ENCODE data around the gene PRPH.
"Not testable (repeated sequence)": the region's sequence is repeated elsewhere in the genome, so short reads cannot be mapped to it uniquely, and the experiment has no call there.

The PRPH gene

DNA sequence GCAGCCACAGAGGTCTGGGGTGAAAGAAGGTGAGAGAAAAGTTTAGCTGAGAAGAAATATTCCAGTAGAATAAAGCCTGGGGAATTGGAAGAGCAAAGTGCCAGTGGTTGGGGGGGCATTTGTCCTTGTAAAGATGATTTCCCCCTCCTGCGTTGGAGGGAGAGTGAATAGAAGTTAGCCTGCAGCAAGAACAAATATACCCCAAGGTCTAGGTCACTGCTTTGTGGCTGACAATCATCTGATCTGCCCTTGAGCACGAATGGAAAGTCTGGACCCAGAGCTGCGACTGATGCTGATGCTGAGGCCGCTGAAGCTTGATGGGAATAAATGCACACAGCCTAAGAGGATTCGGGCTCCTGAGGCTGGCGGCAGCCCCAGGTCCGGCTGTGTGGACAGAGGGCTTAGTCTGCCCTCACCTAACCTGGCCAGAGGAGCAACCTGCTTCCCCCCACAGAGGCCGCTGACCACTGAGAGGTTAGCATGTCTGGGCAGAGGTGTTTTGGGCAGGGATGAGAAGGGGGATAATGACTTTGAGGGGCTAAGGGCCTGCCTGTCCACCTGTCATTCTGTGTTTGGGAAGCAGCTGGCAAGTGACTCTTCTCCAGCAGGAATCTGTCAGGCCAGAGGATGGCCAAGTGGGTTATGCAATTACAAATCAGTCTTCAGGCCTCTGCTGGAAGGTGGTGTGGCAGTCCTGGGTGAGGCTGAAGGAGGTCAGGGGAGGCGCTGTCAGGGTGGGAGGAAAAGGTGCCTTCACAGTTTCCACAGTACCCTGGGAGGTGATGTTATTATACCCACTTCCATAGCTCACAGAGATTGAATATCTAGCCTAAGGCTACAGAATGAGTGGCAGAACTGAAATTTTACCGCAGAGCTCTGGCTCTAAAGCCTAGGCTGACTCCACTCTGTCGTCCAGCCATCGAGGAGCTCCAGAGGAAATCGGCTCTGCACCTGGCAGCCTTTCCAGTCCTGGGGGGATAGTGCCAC is 18.4 kb upstream of the PRPH start:
- no peak for DNase-seq

DNA sequence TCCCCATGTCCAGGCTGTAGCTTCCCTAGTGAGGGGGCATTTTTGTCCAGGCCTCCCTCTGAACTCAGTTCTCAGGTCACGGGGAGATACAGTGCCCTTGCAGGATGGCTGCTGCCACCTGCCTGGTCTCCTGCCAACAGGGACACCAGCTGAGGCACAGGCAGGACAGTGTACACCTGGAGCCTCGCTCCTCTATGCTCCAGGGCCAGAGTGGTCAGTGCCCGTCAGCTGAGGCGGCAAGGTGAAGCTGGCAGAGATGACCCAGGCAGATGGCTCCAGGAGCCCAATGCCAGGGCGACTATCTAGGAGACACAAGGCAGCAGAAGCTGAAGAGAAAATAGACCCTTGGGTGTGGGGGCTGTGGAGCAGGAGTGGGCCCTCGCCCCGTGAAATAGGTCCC is 17.5 kb upstream of the PRPH start:
- no peak for DNase-seq

DNA sequence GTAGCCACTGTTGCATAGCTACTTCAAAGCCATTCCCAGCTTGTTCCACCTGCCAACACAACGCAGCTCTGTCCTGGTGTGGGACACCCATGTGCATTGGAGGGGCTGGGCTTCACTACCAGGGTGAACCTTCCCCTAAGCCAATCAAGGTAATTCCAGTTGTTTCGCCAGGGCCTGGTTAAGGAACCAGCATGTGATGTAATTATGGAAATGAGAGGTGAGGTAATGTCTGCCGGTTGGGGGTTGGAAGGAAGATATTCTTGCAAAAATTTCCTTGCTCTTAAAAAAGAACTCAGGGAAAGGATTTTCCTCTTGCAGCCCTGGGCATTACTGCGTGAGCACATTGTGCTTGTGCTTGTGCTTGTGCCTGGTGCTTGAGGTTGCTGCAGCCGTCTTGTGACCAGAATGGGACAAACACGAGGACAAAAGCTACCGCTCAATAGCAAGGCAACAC is 15.2 kb upstream of the PRPH start:
- DNase-seq = no peak

DNA sequence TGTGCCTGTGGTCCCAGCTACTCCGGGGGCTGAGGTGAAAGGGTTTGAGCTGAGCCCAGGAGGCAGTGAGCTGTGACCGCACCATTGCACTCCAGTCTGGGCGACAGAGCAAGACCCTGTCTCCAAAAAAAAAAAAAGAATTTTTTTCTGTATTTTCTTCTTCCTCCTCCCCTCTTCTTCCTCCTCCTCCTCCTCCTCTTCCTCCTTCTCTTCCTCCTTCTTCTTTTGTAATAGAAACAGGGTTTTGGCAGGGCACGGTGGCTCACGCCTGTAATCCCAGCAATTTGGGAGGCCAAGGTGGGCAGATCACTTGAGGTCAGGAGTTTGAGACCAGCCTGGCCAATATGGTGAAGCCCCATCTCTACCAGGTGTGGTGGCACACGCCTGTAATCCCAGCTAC is 14.4 kb upstream of the PRPH start:
- DNase-seq = not testable (repeated sequence)

DNA sequence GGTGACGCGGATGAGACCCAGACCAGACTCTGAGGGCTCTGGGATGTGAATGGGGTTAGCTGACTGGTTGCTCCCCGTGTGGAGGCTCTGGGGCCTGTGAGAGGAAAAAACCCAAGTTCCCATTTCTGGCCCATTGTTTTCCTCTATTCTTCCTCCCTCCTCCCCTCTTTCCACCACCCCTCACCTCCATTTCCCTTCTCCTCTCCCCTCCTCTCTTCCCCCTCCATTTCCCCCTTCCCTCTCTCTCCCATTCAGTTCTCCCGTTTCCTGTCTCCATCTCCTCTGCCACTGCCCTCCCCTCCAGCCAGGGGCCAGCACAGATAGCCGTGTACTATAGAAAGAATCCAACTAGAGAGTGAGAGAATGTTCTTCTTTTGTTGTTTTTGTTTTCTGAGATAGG is 12.6 kb upstream of the PRPH start:
- no peak for DNase-seq

DNA sequence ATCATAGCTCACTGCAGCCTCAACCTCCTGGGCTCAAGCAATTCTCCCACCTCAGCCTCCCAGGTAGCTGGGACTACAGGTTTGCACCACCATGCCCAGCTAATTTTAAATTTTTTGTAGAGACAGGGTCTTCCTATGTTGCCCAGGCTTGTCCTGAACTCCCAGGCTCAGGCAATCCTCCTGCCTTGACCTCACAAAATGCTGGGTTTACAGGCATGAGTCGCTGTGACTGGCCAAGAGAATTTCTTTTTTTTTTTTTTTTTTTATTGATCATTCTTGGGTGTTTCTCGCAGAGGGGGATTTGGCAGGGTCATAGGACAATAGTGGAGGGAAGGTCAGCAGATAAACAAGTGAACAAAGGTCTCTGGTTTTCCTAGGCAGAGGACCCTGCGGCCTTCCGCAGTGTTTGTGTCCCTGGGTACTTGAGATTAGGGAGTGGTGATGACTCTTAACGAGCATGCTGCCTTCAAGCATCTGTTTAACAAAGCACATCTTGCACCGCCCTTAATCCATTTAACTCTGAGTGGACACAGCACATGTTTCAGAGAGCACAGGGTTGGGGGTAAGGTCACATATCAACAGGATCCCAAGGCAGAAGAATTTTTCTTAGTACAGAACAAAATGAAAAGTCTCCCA is 12.1 kb upstream of the PRPH start:
- DNase-seq = not testable (repeated sequence)

DNA sequence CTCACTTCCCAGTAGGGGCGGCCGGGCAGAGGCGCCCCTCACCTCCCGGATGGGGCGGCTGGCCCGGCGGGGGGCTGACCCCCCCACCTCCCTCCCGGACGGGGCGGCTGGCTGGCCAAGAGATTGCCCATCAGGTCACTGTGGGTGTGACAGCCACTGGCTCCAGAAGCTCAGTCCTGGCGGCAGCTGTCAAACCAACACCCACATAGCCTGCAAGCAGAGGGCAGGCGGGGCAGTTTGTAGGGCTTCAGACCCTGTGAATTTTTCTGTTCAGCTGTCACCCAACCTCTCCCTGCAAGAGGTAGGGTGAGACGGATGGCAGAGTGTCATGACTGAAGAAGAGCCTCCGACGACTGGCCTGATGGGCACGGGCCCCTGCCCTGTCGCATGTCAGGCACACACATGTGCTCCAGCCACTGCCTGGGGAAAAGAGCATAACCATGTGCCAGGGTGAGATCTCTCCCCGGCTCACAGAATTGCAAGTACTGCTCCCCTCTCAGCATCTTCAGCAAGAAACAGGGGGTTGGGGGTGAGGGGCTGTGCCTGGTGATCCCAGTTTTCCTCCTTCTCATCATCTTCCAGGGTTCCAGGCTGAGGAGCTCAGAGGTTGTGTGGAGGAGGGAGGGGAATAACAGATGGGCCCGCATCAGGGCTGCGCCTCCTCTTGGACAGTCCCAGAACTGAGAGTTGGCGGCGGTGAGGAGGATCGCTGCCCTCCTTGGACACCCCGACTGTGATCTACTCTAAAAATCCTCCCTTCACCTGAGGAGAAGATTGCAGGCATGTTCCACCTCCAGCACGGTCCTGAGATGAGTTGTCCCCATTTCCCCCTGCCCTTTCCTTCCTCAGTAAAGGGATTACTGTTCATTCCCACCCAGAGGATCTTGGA is 11.2 kb upstream of the PRPH start:
- no peak for DNase-seq

GRCh38 chr12:49284672-49285071 is 10.3 kb upstream of the PRPH start:
- no peak for DNase-seq

DNA sequence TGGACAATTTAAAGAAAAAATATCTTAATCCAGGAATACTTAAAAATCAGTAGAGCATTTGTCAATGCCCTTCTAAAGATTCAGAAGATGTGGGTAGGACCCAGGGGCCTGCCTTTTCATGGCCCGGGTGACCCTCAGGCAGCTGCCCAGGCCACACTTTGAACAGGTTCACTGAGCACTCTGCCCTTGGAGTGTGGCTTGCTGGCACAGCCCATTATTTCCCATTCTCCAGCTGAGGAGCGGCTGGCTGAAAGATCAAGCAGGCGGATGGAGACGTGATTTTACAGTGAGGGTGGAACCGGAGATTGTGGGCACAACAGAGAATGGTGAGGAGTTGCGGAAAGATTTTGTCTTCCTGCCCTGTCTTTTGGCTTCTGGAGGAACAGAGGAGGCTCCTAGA is 7.1 kb upstream of the PRPH start:
- DNase-seq = no peak

DNA sequence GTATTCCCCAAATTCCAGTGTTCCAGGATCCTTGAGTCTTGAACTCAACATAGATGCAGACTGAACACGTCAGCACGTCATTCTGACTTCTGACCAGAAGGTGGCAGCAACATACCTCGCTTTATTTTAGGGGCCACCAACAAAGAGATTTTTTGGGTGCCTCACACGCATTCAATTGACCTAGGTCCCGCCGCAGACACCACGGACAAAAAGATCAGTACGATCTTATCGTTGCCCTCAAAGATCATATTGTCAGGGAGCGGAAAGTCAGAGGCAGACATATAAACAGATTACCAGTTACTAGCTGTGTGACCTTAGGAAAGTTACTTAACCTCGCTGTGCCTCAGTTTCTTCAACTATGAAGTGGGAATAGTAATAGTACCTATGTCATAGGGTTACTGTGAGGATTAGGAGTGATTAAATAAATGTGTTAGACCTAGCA is 6.5 kb upstream of the PRPH start:
- DNase-seq = peak; percentile 52

DNA sequence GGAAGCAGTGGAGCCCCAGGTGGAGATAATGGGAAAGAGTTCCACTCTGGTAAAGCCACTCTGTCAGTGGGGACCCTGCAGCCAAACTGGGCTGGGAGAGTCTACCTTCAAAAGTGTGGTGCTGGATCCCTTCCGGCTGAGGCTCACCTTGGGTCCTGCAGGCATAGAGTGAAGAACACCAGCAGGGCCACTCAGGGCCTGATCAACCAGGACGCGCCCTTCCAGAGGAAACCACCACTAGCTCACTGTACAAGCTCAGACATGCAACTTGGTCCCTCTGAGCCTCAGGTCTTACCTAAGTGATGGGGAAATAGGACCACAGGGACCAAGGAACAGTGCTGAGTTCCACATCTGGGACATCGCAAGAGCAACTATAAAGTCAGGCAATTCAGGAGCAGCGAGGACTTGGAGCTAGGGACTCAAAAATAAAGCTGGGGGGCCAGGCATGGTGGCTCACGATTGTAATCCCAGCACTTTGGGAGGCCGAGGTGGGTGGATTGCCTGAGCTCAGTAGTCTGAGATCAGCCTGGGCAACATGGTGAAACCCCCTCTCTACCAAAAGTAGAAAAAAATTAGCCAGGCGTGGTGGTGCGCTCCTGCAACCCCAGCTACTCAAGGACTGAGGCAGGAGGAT is 5.9 kb upstream of the PRPH start:
- DNase-seq = no peak

- no peak for DNase-seq
Measured at GRCh38 chr12:49292729-49293055, 2.3 kb upstream of the PRPH start.

GRCh38 chr12:49293056-49293956 is 1.6 kb upstream of the PRPH start:
- DNase-seq = no peak

DNA sequence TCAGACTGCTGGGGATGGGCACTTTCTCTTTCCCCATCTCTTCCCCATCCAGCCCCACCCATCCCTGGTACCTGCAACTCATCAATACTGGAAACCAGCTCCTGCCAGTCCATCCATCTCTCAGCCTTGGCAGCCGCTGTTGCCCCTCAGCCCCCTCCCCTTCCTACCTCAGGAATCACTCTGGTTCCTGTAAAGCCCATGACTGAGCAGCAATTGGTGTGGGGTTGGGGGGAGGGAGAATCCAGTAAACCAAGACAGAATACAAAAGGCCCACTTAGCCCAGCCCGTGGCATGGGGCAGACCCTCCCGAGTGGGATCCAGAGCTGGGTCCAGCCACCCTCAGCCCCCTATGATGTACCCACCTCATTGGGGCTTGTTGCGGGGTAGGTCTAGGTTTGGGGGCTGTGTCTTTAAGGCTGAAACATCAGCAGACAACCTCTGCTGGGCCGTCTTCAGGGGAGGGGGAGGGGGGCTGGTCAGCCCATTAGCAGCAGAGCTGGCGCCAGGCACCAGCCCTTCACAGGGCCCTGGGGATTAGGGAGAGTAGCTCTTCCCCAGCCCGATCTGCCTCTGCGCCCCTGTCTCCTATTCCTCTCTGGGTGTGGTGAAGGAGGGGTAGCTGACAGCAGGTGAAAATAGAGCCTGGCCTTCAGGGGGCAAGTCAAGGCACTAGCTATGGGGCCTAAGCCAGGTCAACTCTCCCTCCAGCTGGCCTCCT is 702 bp upstream of the PRPH start:
- DNase-seq = no peak

GRCh38 chr12:49294804-49295081 is 204 bp upstream of the PRPH start:
- no peak for DNase-seq

GRCh38 chr12:49296034-49296835 is 1.3 kb downstream of the PRPH start:
- peak; percentile 49 for DNase-seq

DNA sequence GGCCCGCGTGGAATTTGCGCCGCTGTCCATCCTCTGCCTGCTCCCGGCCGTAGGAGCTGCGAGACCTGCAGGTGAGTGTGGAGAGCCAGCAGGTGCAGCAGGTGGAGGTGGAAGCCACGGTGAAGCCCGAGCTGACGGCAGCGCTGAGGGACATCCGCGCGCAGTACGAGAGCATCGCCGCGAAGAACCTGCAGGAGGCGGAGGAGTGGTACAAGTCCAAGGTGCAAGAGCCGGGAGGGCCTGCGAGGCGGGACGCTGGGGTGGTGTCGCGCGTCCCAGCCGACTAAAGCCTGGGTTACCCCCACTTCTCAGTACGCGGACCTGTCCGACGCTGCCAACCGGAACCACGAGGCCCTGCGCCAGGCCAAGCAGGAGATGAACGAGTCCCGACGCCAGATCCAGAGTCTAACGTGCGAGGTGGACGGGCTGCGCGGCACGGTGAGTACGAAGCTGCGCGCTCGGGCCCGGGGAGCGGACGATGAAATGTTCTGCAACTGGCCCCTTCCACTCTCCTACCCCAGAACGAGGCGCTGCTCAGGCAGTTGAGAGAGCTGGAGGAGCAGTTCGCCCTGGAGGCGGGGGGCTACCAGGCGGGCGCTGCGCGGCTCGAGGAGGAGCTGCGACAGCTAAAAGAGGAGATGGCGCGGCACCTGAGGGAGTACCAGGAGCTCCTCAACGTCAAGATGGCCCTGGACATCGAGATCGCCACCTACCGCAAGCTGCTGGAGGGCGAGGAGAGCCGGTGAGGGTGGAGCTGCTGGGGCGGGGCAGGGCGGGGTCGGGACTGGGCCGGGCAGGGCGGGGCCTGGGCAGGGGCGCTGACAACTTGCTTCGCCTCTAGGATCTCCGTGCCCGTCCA is 2.1 kb downstream of the PRPH start:
- DNase-seq = peak; percentile 21

GRCh38 chr12:49297695-49298060 is 2.7 kb downstream of the PRPH start:
- DNase-seq = no peak

- no peak for DNase-seq
Measured at GRCh38 chr12:49298160-49298559, 3.2 kb downstream of the PRPH start.

Data from activated effector memory CD4-positive, alpha-beta T cell treated with Interleukin-2 at 50 U/mL for 16 hours (primary cell).